ENCODE data around the gene NLGN4Y. TPM values are rescaled to one million over a fixed set of nuclear protein-coding genes. Genes with fewer than 3 reads are reported as not detected.

The NLGN4Y gene
- total RNA-seq, 1 donor from 2014 or later, result 0.65 TPM

DNA sequence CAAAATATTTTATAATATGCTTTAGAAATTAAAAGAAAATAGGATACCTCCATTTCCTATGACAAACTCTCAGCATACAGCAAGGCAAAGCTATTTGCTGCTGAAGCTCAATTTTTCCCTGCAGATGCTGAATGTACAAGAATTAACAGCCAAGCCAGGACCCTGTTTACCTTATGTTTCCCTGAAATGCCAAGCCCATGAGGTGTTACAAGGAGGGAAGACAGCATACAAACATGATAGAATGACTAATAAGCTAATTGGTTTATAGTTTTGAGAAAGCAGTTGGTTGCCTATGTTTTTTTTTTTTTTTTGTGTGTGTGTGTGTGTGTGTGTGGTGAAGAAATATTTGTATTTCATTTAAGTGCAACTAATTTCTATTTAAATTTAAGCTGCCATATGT, 113.2 kb downstream of the NLGN4Y start:
- no peak for DNase-seq
- no peak for ATAC-seq (ENCODE audit: poor library complexity)
- intact Hi-C loops (cut with DNase I), result no loop called here

DNA sequence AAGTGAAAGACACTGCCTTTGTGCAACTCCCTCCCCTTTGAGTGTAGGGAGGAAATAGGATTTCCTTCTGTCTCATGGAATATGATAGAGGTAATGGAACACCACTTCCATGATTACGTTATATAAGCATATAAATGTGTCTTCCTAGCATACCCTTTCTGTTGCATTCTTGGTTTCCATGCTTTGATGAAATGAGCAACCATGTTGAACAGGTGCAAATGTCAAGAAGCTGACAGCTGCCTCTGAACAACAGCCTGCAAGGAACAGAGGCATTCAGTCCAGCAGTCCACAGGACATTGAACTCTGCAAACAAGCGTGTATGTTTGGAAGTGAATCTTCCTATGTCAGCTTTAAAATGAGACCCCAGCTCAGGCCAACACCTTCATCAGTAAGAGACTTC, 117.5 kb downstream of the NLGN4Y start:
- intact Hi-C loops (cut with DNase I), result no loop called here
- ATAC-seq (ENCODE audit: poor library complexity), result no peak
- no peak for DNase-seq

GRCh38 chrY:14644157-14644952, 120.0 kb downstream of the NLGN4Y start:
- ATAC-seq (ENCODE audit: poor library complexity), result no peak
- DNase-seq, result no peak
- intact Hi-C loops (cut with DNase I), result no loop called here

DNA sequence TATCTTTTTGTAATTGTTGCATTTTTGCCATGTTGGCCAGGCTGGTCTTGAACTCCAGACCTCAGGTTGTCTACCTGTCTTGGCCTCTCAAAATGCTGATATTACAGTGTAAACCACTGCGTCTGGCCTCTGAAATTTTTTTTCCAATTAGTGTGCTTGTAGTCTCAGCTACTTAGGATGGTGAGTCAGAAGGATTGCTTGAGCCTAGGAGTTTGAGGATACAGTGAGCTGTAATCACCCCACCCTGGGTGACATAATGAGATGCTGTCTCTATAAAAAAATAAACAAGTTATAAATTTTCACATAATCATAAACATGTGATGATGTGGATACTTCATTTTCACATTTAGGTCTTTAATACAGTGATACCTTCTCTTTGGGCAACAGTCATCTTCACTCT, 154.9 kb downstream of the NLGN4Y start:
- intact Hi-C loops (cut with DNase I), result no loop called here
- ATAC-seq (ENCODE audit: poor library complexity) (no peak), DNase-seq (no peak)

DNA sequence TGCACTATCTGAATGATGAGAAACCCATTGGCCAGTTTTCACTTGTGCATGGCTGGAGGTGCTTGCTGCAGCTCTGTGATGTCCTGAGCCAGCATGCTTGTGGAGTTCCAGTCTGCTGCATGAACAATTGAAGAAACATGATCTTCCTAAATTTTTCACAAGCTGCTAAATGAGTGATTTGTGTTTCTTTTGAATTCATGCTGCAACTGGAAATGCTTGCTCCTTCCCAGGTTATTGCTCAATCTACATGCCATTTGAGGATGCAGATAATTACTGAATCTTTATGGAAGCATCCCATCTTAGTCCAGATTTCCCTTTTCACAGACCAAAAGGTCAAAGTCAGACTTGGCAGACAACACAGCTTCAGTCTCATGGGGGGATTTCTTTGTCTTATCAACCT, 170.2 kb downstream of the NLGN4Y start:
- no peak for ATAC-seq (ENCODE audit: poor library complexity)
- intact Hi-C loops (cut with DNase I), result no loop called here
- DNase-seq, result no peak

GRCh38 chrY:14708158-14708557, 183.8 kb downstream of the NLGN4Y start:
- intact Hi-C loops (cut with DNase I), result no loop called here
- ATAC-seq (ENCODE audit: poor library complexity) (no peak), DNase-seq (no peak)

DNA sequence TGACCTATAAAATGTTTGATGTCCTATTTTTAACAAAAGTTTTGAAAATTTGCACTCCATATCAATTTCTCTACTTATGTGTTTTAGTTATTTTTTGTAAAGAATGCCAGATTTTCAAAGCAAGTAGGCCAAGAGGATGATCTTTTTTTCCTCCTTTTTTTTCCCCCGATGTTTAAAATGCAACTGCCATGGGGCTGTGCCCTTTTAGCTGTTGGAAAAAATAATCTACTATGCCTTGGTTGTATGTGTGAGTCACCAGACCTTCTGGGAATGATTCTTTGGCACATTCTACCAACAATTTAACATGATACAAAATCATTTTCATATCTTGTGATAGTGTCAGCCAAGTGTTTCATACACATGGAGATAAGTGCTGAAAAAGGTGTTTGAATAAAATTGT, 217.3 kb downstream of the NLGN4Y start:
- intact Hi-C loops (cut with DNase I), result no loop called here
- DNase-seq, result no peak
- no peak for ATAC-seq (ENCODE audit: poor library complexity)

DNA sequence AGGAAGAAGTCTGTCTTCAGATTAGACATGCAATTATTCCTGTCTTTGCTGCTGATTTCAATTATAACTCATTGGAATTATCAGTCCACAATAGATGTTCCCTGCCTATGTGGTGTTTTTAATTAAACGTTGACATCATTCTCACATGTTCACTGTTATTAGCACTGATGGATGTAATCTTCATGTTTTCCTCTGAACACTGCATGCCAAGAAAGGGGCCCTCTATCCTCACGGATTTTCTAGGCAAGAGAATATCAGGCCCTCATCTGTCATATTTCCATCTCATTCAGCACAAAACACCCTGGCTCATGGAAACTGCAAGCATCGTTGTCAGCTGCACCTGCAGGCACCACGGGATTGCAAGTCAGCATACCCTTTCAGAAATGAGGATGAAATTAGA, 224.0 kb downstream of the NLGN4Y start:
- intact Hi-C loops (cut with DNase I), result no loop called here
- ATAC-seq (ENCODE audit: poor library complexity), result no peak
- DNase-seq, result no peak

DNA sequence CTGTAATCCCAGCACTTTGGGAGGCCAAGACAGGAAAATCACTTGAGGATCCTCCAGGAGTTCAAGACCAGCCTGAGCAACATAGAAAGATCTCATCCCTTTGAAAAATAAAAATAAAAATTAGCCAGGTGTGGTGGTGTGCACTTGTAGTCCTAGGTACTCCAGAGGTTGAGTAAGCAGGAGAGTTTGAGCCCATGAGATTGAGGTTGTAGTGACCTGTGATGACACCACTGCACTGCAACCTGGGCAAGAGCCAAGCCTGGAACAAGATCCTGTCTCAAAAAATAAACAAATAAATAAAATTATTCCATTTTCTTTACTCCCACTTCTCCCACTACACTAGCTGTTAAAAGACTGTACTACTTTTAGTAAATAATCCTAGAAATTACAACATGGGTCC, 231.2 kb downstream of the NLGN4Y start:
- ATAC-seq (ENCODE audit: poor library complexity), result no peak
- intact Hi-C loops (cut with DNase I), result no loop called here

DNA sequence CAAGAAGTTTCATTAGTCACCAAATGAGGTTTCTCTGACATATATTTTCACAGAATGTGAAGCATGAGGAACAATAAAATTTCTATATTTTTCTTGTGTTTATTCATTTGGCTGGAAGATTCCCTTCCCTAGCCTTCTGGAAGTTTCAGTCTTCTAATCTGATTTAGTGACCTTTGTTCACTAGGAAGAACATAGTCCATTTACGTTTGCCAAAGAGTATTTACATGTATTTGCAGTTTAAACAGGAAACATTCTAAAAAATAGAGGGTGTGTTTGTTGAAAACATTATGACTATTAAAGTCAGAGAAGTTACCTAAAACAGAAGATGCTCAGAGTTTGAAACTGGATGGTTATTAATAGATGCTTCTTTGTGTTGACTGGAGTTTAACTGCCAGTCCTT, 238.6 kb downstream of the NLGN4Y start:
- ATAC-seq (ENCODE audit: poor library complexity), result no peak
- DNase-seq, result no peak
- intact Hi-C loops (cut with DNase I), result no loop called here

More for the DNA sequence above, 231.2 kb downstream of the NLGN4Y start:
- DNase-seq, result no peak

GRCh38 chrY:14763600-14763999, 239.3 kb downstream of the NLGN4Y start:
- ATAC-seq (ENCODE audit: poor library complexity) (no peak), DNase-seq (no peak)
- intact Hi-C loops (cut with DNase I), result no loop called here

DNA sequence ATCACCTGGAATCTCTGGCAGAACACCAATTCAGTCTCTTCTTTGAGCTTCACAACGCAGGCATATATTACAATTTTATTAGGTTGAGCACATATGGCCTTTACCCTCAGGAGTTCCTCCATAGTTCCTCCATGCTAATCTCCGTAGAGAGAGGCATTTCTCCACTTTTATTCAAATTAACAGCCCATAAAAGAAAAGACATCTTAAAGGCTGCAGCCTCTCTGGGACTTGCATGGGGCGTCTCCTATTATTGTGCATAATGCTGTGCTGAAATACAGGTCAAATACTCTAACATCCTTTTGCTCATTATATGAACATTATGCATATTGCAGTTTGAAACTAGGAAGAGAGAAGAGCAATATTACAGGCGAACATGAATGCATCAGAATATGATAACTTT, 253.9 kb downstream of the NLGN4Y start:
- intact Hi-C loops (cut with DNase I), result no loop called here
- DNase-seq (no peak), ATAC-seq (ENCODE audit: poor library complexity) (no peak)

- no peak for DNase-seq
- no peak for ATAC-seq (ENCODE audit: poor library complexity)
- intact Hi-C loops (cut with DNase I), result no loop called here
Observed at GRCh38 chrY:14793104-14793503, 268.8 kb downstream of the NLGN4Y start.

DNA sequence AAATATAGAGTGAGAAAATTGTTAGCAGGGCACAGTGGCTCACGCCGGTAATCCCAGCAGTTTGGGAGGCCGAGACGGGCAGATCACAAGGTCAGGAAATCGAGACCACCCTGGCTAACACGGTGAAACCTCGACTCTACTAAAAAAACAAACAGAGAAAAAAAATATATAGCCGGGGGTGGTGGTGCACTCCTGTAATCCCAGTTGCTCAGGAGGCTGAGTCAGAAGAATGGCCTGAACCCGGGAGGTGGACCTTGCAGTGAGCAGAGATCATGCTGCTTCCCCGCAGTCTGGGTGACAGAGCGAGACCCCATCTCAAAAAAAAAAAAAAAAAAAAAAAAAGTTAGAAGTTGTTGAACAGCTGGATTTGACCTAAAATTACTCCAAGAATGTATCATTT, 269.3 kb downstream of the NLGN4Y start:
- no peak for ATAC-seq (ENCODE audit: poor library complexity)
- intact Hi-C loops (cut with DNase I), result no loop called here
- no peak for DNase-seq

- ATAC-seq (ENCODE audit: poor library complexity) (no peak), DNase-seq (no peak)
- intact Hi-C loops (cut with DNase I), result no loop called here
Observed at GRCh38 chrY:14798010-14798409, 273.7 kb downstream of the NLGN4Y start.

- ATAC-seq (ENCODE audit: poor library complexity) (no peak), DNase-seq (no peak)
- intact Hi-C loops (cut with DNase I), result no loop called here
Observed at GRCh38 chrY:14801096-14801495, 276.8 kb downstream of the NLGN4Y start.

GRCh38 chrY:14802125-14802524, 277.8 kb downstream of the NLGN4Y start:
- intact Hi-C loops (cut with DNase I), result no loop called here

DNA sequence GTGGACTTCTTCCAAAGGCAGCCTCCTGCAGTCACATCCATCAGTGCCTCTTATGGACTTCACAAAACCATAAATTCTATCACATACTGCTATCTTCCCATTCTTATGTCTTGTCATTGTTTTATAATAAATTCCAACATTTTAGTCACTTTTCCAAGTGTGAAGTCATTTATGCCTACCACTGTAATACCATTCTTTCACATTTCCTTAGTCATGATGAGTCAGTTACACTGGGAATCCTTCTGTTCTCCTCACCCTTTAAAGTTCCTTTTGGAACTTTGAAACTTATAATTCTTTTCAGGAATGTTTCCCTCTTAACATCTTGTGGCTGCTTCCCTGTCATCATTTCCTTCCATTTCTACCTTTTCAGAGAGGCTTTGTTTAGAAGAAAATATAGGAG, 279.7 kb downstream of the NLGN4Y start:
- ATAC-seq (ENCODE audit: poor library complexity), result no peak
- intact Hi-C loops (cut with DNase I), result no loop called here
- DNase-seq, result no peak

More at GRCh38 chrY:14802125-14802524, 277.8 kb downstream of the NLGN4Y start:
- ATAC-seq (ENCODE audit: poor library complexity) (no peak), DNase-seq (no peak)

DNA sequence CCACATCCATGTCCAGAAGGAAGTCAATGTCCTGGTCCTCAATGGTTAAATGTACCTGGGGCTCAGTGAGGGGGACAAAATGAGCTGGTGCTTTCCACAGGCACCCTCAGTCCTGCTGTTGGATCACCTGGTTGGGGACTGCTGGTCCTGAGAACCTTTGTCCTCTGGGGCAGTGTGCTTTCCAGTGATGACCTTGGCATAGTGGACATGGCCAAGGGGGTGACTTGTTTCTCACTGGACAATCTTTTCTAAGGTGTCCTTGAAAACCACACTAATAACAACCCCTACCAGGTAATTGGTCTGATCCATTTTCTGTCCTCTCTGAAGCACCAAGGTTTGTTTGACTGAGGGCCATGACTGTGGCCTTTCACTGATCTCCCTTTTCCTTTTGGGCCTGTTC, 294.1 kb downstream of the NLGN4Y start:
- no peak for DNase-seq
- intact Hi-C loops (cut with DNase I), result no loop called here
- no peak for ATAC-seq (ENCODE audit: poor library complexity)

DNA sequence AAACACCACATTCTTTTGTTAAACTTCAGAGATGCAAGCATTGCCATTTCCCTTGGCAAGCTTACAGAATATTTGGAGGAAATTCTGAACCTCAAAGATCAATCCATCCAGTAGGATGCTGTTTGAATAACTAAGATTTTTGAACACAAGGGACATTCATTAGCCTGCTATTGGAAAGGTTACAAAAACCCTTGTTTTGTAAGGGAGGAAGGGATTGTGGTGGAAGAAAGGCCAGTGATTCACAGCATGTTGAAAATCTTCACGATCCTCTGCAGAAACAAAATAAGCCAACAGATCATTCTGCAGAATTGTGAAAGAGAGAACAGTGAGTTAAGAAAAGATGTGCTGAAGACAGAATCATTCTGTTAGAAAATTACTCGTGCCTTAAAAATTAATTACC, 297.9 kb downstream of the NLGN4Y start:
- intact Hi-C loops (cut with DNase I), result no loop called here
- no peak for DNase-seq

GRCh38 chrY:14822906-14823305, 298.6 kb downstream of the NLGN4Y start:
- ATAC-seq (ENCODE audit: poor library complexity), result no peak

More for the DNA sequence above, 297.9 kb downstream of the NLGN4Y start:
- ATAC-seq (ENCODE audit: poor library complexity), result no peak

More at GRCh38 chrY:14822906-14823305, 298.6 kb downstream of the NLGN4Y start:
- DNase-seq, result no peak
- intact Hi-C loops (cut with DNase I), result no loop called here
